SK-N-DZ (cell line): ENCODE results near the gene IQSEC1.

Experiments used
- DNase-seq: peaks from one replicate; pipeline ENCODE4 v3.0.0-alpha.2; 2015; ENCODE audit warnings: low spot score

Gene IQSEC1

DNA sequence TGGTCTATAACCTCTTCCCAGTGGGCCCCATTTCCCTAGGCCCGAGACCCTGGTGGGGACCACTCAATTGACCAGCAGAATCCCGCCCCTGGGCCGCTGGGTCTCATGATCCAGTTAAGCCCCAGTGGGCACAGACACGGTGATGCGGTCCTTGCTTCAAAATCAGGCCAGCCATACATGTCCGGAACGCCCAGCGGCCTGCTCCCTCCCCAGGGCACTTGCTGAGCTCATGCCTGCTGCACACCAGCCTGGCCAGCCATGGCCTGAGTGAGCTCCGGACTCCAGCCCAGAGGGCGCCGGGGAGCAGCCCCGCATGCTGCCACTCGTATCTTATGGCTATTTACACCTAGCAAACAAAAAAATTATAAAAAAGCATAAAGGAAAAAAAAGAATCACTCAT is 34.4 kb upstream of the IQSEC1 start:
- DNase-seq: no peak

GRCh38 chr3:13106308-13107001 is 33.2 kb upstream of the IQSEC1 start:
- DNase-seq: no peak

DNA sequence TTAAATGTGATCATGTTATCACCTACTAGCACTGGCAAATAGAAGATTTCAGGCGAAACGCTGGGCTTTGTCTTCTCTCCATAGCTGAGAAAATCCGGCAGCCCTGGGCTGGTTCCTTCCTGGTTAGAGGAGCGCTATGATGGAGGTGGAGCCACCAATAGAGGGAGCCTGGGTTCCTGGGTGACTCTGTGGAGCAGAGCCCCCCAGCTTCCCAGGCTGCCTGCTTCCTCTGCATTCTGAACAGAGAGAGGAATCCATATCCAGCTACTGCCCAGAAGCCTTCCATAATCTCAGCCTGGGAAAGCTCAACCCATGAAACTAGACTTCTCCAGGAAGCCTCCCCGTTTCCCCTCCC is 32.6 kb upstream of the IQSEC1 start:
- DNase-seq: no peak

DNA sequence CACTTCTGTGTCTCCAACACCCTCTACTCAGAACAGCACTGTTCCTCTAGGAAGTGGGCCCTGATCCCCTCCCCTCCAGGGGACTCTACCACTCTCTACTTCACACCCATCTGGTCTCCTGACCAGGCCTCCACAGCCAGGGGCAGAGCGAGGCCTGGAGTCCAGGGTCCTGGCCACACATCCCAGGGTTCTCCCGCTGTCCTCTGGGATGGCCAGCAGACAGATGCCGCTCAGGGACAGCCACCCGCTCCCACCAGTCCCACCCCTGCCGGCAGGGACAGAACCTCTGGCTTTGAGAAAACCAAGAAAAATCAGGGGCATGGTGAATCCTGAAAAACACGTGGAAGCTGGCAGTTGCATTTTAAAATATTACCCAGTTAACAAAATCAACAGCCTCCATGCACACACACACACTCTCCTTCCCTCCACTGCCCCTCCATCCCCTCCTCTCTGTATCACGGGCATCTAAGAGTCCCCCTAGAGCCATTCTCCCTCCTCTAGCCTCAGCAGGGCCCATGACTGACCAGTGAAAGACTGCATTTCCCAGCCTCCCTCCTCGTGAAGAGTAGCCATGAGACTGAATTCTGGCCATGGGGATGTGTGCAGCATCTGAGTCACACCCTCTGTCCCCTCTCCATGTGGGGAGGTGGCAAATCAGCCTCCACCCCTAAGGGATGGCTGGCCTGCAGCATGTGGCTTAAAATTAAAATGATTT is 32.1 kb upstream of the IQSEC1 start:
- no peak for DNase-seq

DNA sequence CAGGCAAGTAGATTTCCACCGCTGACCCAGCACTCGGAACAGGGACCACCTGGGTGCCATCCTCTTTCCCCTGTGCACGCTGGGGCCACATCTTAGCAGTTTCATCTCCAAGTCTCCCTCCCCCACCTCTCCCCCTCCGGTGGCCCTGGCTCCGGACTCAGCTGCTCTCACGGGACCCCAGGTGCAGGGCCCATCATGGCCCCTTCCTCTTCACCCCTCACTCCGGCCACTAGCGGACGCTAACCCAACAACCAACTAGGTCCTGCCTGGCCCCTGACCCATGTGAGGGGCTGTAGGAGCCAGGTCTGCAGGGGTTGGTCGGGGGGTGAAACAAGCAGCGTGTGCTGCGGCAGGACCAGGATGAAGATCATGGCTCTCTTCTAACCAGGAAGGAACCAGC is 31.3 kb upstream of the IQSEC1 start:
- no peak for DNase-seq

DNA sequence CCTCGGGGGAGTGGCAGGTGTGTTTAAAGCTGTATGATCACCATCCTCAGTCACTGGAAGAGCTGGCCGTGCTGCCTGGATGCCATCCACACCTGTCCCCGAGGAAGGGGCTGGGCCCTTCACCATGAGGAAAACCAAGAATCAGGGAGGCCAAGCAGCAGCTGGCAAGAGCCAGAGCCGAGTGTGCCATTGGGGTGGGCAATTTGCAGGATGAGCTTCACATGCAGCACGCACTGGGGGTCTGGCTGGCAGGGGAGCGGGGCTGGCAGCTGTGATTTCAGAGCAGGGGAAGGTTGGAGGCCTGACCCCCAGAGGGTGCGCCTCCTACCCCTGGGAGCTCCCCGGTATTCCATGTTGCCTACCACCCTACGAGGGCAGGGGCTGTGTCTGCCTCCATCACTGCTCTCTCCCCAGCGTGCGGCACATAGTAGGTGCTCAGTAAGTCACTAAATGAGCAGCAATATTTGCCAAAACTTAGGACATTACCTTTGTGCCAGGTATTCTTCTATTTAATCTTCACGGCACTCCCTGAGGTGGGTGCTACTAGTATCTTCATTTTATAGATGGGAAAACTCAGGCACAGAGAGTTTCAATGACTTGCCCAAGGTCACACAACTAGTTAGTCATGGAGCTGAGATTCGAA is 30.3 kb upstream of the IQSEC1 start:
- DNase-seq: no peak

DNA sequence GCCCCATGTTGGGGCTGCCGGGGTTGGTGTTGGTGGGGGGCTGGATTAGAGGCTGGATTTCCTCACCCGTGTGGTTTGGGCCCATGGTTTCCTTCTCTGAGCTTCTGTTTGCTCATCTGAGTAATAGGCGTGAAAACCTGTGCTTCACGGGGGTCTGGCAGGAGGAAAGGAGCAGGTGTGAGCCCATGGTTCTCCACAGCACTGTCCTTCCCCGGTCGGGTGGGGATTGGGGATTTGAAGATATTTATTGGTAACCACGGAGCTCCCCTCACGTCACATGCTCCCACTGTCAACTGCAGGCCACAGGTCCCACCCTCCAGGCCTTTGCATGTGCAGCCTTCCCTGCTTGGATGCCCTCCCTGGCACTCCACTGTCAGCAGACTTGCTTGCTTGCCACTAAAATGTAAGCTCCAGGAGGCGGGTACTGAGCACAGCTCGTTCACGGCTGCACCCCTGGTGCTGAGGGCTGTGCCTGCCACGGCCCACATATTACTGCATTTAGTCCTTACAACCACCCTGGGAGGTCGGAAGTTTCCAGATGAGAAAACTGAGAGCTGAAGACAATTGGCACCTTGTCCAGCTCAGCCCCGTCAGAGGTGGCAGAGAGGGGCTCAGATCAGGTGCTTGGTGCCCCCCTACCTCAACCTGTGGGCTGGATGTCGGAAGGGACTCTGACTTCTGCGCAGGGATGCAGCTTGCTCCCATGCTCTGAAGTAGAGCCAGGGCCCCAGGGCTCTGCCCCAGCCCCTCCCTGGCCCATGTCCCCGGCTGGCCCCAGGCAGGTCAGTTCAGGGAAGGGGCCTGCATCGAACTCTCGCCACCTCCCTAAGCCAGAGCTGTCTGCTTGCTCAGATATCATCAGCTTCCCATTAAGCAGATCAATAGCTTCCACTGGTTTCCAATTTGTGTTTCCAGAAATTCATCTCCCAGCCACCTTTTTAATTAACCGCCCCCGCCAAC is 29.4 kb upstream of the IQSEC1 start:
- no peak for DNase-seq

DNA sequence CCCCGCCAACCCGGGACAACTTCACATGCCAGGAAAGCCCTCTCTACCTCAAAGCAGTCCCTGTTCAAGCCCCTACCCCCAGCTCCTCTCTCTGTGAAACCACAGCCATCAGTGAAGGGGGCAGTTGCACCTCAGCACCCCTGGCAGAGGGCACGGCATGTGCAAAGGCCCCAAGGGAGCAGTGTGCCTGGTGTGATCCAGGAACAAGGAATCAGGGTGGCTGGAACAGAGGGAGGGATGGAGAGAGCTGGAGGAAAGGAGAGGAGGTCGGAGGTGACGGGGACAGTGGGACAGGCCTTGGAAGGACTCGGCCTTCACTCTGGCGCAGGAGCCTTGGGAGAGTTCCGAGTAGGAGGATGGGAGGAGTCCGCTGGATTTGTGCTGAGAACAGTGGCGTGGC is 26.5 kb upstream of the IQSEC1 start:
- DNase-seq: no peak

GRCh38 chr3:13098192-13098988 is 25.2 kb upstream of the IQSEC1 start:
- no peak for DNase-seq

GRCh38 chr3:13096356-13096755 is 23.1 kb upstream of the IQSEC1 start:
- DNase-seq: no peak

DNA sequence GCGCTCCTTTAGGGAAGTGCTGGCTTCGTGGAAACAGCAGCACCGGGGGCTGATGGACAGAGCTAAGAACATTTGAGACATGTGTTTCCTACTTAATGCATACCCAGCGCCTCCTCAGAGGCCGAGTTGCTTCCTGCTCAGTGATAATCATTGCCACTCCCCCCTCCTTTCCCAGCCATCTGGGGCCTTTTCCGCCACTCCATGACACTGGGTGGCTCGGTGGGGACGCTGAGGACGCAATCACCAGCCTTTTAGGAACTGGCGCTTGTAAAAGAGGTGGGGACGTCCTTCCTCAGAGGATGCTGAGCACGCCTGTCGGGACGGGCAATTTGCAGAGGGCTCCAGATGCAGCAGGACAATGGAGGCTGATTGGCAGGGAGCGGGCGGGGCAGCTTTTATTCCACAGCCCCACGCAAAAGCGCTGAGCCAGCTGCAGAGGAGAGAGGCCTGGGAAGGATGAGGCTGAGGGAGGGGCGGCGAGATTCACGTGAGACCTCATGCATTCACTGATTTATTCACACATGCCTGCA is 22.2 kb upstream of the IQSEC1 start:
- DNase-seq: peak; percentile 47

DNA sequence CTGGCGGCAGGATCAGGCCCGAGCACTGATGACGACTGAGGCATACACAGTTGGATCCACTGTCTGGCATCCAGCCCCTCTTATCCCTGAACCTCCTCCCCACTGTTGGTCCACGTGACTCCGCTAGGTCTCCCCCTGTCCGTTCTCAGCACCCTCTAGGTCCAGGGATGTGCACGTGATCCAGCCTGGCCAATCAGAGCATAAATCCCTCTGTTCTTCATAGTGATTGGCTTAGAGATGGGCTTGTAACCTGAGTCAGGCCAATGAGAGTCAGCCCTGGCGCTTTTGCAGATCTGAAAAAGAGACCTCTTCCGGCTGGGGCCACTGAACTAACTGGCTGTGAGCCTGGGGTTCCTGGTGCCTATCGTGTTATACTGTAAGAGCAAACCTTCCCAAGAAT is 20.5 kb upstream of the IQSEC1 start:
- peak; percentile 78 for DNase-seq

- no peak for DNase-seq
Measured at GRCh38 chr3:13092621-13093617, 19.7 kb upstream of the IQSEC1 start.

GRCh38 chr3:13091898-13092611 is 18.8 kb upstream of the IQSEC1 start:
- peak; percentile 74 for DNase-seq

- DNase-seq: no peak
Measured at GRCh38 chr3:13088028-13089006, 15.1 kb upstream of the IQSEC1 start.

DNA sequence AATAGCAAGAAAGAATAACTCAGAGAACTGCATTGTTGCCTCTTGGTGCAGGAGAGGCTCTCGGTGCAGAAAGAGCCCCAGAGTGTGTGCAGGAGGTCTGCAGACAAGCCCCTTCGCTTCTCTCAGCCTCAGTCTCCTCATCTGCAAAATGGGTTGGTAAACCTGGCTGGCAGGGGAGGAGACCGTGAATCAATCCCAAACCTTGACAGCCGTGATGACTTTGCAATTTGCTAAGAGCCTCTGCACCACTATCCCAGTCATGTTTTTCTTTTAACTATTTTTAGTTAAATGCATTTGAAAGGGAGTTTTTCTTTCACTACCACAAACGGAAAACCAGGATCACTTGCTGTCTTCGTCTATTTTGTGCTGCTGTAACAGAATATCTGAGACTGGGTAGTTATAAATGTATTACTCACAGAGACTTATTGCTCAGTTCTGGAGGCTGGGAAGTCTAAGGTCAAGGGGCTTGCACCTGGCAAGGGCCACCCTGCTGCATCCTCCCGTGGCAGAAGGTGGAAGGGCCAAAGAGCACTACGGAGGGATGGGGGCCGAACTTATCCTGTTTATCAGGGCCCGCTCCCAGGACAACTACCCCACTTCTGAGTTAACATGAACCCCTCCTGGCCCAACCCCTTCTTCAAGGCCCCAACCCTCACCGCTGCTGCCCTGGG is 14.2 kb upstream of the IQSEC1 start:
- no peak for DNase-seq

DNA sequence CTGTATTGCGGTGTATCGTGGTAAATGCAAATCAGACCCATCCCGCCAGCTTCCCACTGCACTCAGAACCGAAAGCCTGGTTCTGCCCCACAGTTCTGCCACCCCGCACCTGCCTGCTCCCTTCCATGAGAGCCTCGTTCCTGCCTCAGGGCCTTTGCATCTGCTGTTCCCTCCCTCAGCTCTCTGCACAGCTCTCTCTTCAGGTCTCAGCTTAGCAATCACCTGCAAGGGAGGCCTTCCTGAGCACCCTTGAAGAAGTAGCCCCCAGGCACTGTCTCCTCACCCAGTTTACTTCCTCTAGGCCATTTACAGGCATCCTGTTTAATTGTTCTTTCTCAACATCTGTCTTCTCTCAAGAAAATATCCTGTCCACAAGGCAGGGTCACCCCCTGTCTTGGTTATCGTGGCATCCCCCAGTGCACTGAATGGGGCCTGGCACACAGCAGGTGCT is 13.3 kb upstream of the IQSEC1 start:
- no peak for DNase-seq
